HG03045 (cell line): Measurements from ENCODE around the gene SLC46A1.
A peak's percentile ranks its signal among the peaks of the same experiment; 100 is the strongest.

Source experiments
- ATAC-seq: cut with Tn5 transposase; IDR thresholded peaks from one replicate; pipeline ENCODE4 v1.9.1; 2021; ENCODE audit warnings: mild to moderate bottlenecking, moderate library complexity; ENCODE audit not compliant: unreplicated experiment

SLC46A1 gene

DNA sequence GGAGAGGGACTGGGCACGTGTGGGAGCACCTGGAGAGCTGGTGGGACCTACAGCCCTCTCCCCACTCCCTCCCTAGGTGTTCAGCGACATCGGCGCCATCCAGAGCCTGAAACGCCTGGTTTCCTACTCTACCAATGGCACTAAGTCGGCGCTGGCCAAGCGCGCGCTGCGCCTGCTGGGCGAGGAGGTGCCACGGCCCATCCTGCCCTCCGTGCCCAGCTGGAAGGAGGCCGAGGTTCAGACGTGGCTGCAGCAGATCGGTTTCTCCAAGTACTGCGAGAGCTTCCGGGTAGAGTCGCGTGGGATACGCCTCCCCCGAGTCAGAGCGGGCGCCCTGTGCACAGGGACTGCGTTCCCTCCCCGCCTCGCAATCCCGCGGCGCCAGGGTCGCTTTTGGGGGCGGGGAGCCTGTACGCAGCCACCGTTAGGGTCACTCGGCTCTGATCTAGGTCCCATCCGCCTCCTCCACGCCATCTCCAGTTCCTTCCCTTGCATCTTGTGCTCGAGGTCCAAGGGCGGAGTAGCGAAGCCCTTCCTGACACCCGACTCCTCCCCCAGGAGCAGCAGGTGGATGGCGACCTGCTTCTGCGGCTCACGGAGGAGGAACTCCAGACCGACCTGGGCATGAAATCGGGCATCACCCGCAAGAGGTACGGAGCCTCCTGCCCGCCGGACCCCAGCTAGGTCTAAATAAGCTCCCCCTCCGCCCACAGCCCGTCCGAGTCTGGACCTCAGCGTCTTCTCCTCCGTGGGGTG is 21.6 kb downstream of the SLC46A1 start:
- peak; percentile 60 for ATAC-seq

DNA sequence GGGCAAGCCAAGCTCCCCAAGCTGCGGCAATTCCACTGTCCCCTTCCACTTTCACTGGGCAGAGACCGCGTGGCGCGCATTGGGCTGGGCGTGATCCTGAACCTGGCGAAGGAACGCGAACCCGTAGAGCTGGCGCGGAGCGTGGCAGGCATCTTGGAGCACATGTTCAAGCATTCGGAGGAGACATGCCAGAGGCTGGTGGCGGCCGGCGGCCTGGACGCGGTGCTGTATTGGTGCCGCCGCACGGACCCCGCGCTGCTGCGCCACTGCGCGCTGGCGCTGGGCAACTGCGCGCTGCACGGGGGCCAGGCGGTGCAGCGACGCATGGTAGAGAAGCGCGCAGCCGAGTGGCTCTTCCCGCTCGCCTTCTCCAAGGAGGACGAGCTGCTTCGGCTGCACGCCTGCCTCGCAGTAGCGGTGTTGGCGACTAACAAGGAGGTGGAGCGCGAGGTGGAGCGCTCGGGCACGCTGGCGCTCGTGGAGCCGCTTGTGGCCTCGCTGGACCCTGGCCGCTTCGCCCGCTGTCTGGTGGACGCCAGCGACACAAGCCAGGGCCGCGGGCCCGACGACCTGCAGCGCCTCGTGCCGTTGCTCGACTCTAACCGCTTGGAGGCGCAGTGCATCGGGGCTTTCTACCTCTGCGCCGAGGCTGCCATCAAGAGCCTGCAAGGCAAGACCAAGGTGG is 24.7 kb downstream of the SLC46A1 start:
- no peak for ATAC-seq

DNA sequence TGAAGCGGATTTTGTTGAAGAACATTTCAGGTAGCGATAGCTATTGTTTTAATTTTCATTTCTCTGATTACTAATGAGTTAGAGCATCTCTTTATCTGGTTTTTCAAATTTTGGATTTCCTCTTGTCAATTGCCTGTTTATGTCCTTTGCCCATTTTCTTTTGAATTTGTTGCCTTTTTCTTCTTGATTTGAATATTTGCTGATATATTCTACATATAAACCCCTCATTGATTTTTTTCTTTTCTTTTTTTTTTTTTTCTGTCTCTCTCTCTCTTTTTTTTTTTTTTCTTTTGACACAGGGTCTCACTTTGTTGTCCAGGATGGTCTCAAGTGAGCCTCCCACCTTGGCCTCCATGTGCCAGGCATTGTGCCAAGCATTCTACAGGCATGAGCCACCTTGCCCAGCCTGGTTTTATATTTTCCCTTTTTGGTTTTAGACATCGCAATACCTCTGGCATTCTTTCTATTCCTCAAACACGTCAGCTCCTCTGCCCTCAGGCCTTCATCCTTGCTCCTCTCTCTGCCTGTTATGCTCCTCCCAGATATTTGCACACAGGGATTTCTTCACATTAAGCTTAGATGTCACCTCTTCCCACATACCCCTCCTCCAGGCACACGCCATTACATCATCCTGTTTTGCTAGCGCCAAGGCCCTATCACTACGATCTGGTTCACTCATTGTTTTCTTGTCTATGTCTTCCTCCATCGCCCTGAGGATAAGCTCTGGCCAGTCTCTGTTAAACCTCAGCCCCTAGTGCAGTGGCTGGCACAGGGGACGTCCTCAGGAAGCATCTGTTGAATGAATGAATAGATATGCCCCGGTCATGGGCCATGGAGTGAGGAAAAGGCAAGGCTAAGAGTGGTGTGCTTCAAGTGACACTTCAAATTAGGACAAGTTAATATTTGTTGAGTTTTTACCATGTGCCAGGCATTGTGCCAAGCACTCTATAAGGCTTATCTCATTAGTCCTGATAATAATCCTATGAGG is 25.9 kb downstream of the SLC46A1 start:
- ATAC-seq = no peak

DNA sequence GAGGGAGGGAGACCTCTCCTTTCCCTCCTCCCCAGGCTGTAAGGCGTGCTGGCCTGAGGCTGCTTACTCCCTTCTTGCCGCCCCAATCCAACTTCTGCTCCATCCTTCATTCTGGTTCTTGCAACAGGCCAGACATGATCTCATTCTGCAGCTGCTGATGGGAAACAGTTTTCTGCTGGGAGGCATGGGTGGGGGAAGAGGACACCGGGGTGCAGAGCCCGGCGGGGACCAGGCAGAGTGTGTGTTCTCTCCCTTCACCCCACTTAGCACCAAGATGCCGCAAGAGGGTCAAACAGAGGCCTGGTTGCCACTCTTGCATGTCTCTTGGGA is 33.1 kb downstream of the SLC46A1 start:
- no peak for ATAC-seq

DNA sequence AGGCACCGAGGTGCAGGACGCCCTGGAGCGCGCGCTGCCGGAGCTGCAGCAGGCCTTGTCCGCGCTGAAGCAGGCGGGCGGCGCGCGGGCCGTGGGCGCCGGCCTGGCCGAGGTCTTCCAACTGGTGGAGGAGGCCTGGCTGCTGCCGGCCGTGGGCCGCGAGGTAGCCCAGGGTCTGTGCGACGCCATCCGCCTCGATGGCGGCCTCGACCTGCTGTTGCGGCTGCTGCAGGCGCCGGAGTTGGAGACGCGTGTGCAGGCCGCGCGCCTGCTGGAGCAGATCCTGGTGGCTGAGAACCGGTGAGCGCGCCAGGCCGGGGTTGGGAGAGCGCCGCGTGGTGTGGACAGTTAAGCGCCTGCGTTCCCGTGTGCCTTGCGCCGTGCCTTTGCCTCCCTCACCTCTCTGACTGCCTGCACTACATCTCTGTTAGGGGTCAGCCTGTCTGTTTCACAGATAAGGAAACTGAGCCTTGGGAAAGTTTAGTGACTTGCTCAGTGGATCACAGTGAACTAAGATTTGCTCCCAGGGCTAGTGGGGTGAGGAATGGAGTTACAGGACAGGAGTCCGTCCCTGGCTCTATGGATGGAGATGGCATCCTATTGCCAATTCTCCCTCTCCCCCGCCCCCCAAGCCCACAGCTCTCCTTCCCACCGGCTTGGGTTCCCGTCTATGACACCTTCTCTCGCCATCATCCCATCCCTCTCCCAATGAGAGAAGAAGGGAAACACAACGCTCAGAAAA is 33.6 kb downstream of the SLC46A1 start:
- ATAC-seq = peak; percentile 13

DNA sequence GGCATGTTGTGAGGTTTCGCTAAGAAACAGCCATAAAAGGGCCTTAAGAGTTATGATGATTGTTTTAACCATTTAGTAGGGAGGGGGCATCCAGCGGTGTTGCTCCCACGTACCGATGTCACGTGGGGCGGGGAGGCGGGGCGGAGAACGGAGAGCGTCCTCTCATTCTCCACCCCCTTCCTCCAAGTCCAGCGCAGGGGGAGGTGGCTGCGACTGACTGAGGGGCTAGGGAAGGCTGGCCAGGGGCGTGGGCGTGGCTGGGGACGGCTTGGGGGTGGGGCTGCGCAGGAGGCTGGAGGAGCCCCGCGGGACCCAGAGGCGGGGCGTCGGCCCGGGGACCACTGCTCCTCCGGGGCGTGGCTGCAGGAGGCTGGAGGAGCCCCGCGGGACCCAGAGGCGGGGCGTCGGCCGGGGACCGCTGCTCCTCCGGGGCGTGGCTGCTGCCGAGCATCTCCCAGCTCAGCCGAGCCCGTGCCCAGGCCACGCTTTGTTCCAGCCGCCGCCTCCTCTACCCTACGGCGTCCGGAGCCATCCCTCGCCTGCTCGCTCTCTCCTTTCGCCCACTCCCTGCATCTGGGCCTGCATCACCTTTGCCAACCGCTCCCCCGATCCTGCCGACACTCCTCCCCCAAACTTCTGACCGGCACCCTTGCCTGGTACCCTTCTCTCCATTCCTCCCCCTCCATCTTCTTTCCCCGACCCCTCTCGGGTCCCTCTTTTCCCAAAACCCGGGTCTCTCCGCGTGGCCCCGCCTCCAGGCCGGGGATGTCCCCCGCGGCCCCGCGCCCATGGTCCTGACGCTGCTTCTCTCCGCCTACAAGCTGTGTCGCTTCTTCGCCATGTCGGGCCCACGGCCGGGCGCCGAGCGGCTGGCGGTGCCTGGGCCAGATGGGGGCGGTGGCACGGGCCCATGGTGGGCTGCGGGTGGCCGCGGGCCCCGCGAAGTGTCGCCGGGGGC is 34.5 kb downstream of the SLC46A1 start, which contains the start of gene SARM1:
Gene SARM1 (plus strand): TSS at position 450 of the 958 bp plus-strand sequence. CDS start 339 bp downstream, at position 789.
- ATAC-seq = peak; percentile 80

DNA sequence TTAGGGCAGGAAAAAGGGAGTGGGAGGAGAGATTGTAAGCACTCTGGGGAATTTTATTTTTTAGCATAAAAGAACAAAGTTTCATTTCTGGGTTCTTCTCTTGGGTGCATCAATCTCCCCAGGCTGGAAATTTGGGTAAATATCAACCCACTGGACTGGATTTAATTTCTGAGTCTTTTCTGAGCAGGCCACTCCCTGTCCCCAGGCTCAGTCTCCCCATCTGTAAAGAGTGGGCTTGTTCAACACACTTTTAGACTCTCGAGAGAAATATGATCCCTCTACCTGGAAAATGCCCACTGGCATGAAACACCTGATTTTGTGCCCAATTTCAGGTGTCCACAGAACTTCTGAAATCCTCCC is 35.3 kb downstream of the SLC46A1 start:
- no peak for ATAC-seq

DNA sequence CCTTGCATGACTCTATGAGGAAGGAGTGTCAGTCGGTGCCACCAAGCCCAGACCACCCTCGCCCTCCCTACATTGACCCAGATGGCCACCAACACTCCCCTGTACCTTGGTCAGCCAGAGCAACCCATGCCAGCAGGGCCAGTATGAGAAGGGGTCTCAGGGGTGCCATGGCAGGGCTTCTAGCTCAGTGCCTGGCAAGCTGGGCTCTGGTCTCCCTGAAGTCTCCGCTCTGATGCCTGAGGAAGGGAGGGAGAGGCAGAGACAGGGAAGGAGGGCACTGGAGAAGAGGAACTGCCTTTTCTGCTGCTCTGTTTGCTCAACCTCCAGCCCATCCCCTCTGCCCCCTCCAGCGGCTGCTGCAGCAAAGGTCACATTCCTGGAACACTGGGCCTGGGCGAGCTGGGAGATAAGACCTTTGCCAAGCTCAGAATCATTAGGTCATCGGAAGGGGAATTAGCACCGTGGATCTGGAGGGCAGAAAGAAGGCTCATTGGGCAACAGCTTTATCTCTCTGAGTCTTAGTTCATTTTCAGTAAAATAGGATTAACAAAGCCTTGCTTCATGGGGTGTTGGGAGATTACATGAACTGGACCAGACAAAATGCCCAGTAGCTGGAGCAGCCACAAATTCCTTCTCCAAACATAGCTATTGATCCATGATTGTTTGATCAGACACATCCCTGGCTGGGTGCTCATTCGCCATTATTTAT is 35.8 kb downstream of the SLC46A1 start, which contains the start of gene VTN:
Gene VTN (minus strand): TSS at position 273 of the 709 bp plus-strand sequence. CDS start 104 bp downstream, at position 169.
- no peak for ATAC-seq

DNA sequence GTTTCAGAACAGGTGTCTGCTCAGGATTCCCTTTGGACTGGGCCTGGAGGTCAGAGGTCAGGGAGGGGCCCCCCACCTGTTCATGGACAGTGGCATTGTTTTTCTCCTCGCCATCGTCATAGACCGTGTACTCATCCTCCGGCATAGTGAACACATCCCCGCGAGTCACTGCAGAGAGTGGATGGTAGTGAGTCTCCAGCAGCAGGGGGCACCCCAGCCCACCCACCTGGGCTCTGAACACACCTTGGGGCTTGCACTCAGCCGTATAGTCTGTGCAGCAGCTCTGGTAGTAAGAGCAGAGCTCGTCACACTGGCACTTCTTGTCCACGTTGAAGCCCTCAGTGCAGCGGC is 36.4 kb downstream of the SLC46A1 start:
- no peak for ATAC-seq

DNA sequence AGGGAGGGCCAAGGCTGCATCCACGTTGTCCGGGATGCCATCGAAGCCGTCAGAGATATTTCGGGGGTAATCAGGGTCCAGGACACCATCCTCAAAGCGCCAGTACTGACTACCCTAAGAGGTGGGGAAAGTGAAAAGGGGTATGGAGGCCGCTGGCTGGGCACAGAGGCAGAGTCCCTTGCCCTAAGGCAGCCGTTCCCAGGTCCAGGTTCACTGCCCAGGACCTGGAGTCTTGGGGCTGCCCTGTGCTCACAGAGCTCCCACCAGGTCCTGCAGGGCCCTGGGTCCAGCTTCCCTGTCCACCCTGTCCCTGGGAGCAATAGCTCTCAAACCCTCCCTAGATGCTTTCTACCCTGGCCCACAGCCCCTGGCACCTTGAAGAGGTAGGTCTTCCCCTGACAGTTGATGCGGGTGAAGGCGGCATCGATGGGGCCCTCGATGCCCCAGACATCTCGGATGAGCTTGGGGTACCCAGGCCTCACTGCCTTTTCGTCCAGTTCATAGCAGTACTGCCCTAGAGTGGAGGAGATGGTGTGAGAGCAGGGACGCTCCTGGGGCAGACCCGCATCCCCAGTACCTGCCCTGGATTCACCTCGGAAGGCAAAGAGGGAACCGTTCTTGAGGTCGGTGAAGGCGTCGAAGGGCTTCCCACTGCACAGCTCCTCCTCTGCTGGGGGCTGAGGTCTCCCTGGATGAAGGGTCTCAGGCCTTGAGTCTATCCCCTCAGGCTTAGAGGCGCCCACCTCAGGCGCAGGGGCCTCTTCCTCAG is 36.9 kb downstream of the SLC46A1 start:
- ATAC-seq = no peak

DNA sequence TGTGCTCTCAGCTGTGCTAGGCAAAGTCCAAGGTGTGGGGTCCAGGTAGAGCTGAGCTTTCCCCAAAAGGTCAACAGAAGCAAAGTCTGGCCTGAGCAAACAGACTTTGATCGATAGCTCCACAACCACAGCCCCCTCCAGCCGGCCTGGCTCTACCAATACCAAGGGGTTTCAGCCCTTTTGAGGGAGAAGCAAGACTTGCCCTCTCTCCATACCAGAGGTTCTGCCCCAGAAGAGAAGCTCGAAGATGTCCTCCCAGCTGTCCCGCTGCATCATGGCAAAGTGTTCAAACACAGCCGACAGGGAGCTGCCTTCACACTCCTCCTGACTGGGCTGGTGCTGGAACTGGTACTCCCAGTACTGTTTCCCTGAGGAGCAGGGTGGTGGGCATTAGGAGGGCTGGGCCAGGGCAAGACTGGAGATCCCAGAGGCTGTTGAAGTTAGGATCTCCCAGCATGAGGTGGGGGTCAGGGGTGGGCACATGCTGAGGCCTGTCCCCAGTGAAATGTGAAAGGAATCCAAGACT is 37.6 kb downstream of the SLC46A1 start:
- no peak for ATAC-seq

DNA sequence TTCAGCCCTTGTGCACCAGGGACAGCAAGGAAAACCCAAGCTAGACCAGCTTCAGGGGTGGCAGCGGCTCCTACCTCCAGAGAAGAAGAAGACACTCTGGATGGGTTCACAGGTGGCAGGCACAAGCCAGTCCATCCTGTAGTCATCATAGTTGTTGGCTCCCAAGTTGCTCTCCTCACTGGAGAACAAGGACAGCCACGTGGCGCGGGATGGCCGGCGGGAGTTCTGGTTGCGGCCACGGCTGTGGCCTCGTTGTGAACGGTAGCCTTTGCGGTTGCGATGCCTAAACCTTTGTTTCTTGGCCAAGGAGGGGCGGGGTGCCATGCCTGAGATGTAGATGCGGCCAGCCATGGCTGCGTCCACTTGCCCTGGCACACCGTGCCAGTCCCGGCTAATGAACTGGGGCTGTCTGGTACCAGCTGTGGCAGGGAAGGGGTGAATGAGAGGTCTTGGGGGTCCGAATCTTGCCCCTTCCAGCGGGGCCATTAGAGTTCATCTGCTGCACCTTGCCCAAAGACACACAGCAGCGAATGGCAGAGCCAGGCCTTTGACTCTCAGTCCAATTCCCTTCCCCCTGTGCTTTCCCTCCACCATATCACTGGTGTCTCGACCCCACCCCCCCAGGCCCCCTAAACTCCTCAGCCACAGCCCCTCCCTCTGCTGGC is 38.2 kb downstream of the SLC46A1 start:
- no peak for ATAC-seq

DNA sequence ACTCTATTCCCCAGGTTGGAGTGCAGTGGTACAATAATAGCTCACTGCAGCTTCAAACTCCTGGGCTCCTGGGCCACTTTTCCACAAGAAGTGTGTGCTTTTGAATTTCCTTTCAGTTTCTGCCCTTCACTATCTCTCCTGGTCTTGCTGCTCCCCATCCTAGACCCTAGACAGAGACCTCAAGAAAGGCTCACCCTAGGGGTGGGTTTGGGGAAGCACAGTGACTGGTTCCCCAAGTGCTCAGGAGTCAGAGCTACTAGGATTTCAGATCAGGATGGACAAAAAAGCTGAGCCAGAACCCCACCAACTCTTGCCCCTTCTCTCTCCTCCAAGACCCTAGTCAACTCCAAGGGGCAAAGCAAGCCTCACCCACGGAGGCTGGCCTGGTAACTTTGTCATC is 39.4 kb downstream of the SLC46A1 start:
- no peak for ATAC-seq

DNA sequence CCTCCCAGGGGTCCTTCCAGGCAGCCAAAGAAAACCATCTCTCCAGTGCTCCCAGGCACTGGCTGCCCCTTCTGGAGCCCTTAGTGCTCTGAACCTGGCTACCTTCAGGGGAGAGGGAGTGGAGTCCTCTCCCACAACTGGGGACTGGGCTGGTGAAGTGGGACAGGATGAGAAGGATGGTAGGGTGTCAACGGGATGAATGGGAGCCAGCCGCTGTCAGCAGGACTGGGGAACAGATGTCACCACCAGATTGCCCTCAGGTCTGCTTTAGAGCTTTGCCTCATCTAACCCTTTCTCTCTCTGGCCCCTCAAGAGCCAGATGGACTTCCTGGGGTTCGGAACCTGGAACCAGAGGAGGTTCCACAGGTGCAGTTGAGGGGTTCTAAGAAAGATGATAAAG is 40.5 kb downstream of the SLC46A1 start:
- ATAC-seq = no peak

DNA sequence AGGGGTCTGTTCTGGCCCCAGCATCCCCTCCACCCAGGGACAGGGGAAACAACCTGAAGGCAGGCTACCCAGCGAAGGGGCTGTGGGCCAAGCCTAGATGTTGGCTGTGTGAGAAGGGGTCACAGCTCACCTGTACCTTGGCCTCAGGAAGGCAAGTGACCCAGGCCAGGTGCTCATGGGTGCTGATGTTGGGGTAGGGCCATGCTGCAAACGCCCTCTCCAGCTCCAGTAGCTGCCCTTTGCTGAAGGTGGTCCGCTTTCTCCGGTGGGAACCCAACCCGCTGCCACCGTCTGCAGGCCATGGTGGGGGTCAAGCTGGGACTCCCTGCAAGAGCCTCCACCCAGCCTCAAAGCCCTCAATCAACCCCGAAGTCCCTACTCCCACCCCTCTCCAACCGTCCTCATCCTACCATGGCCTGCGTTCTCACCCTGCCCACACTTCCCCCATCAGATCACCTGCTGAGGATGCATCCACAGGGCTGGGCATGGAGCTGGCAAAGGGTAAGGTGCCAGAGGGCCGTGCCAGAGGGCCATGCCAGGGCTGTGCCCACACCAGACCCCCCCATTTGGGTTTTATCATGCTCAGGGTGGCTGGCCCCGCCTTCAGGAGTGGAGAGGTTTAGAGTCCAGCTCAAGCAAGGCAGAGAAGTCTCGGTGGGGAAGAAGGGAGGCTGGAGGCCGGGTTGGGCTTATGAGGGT is 41.2 kb downstream of the SLC46A1 start, which contains the start of gene SEBOX:
Gene SEBOX (minus strand): TSS at position 535 of the 699 bp plus-strand sequence. CDS start 48 bp downstream, at position 487.
- ATAC-seq = no peak

DNA sequence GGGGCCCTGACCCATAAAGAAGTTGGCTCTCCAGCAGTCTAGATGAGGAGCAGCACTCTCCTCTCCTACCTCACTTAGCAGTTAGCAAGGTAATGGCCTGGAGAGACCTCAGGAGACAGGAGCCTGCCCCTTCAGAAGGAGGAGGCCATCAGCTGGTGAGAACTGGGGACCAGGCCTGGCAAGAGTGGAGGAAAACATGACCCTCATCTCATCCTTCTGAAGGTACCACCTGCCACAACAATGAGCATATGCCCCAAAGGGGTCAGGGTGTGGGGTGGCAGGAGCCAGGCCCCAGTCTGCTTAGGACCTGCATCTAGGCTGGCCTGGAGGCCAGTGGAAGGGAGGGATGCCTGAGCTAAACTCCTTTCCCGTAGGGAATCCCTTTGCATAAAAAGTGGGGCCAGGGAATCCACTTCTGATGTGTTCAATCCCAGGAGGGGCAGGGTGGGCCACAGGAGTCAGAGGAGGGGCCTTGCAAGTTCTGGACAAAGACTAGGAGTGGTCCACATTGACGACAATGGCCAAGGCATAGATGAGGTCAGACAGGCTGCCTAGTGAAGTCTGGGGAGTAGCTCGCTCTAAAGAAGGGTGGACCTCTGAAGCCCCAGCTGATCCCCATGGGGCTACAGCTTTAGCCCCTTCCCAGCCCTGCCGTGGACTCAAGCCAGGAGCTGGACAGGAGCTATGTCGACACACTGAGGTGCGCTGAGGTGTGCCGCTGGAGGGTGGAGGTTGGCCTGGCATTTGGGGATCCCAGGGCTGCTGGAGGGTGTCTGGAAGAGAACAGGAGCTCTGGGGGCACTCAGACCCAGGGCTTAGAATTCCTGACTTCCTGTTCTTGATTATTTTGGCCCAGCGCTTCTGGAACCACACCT is 42.0 kb downstream of the SLC46A1 start:
- no peak for ATAC-seq
